ENCODE data around the gene ZMPSTE24.
"Not testable (repeated sequence)": the region's sequence is repeated elsewhere in the genome, so short reads cannot be mapped to it uniquely, and the experiment has no call there.

The ZMPSTE24 gene

DNA sequence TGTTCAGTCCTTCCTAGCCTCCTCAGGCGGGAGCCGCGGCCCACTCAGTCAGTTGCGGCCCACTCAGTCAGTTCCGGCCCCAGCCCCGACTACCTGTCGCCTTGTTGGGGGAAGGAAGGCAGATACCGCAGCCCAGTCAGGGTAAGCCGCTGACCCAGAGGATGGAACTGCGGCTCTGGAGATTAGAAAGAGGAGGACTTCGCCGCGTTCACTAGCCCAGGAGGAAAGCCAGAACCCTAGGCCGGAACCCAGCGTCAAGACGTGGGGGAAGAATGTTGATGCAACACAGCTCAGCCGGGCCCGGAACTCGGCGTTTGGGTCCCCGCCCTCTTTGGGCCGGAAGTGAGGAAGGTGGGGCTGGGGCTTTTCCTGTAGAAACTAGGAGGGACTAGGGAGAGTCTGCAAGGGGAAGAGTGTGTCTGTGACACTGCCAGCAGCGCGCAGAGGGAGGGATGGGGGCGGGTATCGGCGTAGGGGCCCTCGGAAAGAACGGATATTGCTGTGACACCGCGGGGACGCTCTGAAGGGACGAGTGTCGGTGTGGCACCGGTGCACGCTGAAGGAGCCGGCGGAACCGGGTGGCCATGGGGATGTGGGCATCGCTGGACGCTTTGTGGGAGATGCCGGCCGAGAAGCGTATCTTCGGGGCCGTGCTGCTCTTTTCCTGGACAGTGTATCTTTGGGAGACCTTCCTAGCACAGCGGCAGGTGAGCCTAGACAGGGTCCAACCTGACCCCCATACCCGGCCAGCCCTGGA lies at the start of gene ZMPSTE24:
Gene ZMPSTE24, plus strand, starts transcription at position 549 of the 757 bp plus-strand sequence. Its CDS starts 36 bp downstream, at position 585.
- Mint-ChIP-seq H3K27me3 (no peaks in the 10 kb centered on the region), H3K4me1 (ENCODE audit: low read depth) (peaks cover 6% of the 10 kb centered on the region), H3K36me3 (ENCODE audit: low read depth) (peaks cover 52% of the 10 kb centered on the region), H3K27ac (peak within 1 kb of the TSS; percentile 99), H3K4me3 (peak within 1 kb of the TSS; percentile 97), H3K9me3 (no peaks in the 10 kb centered on the region)
- intact Hi-C loops (cut with micrococcal nuclease), result loop anchor here (1.0 to 5.0 kb wide), 3 partner anchors 17 to 274 kb away; partner anchors contain the start of genes RLF and ZNF684

DNA sequence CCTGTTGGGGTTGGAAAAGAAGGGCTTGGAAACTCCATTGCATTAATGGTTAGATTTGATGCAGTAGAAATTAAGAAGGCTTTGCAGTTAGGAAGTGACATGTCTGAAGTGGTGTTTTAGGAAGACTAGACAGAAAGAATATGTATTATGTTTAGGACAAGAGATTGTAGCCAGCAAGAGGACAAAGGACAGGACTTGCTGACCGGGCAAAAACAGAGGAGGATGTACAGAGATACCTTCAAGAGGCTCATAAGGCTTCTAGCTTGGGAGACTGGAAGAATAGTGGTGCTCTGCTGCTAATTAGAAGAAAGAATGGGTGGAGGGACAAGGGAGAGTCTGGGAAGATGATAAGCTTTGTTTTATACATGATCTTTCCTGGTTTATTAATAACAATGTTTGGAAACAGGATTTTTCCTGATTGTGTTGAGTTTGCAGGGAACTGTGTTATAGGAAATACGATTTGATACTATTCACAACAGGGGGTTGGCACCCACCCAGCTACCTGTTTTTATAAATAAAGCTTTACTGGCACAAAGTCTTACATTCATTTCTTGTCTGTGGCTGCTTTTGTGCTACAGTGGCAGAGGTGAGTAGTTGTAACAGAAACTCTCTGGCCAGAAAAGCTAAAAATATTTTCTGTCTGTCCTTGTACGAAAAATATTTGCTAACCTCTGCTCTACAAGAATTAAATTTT lies 47.4 kb upstream of the ZMPSTE24 start:
- peaks cover 95% of the 10 kb centered on the region for H3K36me3 Mint-ChIP-seq (ENCODE audit: low read depth)
- H3K4me3 Mint-ChIP-seq, result no peak overlapping the region
- no peaks in the 10 kb centered on the region for H3K27me3 Mint-ChIP-seq
- intact Hi-C loops (cut with micrococcal nuclease), result no loop called here
- H3K27ac Mint-ChIP-seq, result no peak overlapping the region
- peaks cover 19% of the 10 kb centered on the region for H3K4me1 Mint-ChIP-seq (ENCODE audit: low read depth)
- no peaks in the 10 kb centered on the region for H3K9me3 Mint-ChIP-seq

DNA sequence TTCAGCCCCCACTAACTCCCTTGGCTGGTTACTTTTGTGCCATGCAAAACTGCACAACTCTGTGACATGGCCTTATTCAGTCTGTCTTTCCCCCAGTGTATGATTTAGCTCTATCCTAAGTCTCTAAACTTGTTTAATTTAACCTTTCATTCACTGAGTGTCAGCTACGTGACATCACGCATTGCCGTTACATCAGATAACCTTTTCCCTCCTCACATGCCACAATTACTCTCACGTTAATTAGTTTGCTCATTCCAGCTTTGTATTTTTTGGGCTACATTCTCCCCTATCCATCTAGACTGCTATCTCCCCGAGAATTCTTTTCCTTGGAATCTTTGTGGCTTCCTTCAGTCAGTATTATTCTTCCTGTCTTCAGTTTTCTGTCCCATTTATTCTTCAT lies 39.7 kb upstream of the ZMPSTE24 start:
- Mint-ChIP-seq H3K9me3 (no peaks in the 10 kb centered on the region), H3K4me1 (ENCODE audit: low read depth) (no peaks in the 10 kb centered on the region), H3K27me3 (no peaks in the 10 kb centered on the region), H3K4me3 (no peak overlapping the region), H3K27ac (no peak overlapping the region), H3K36me3 (ENCODE audit: low read depth) (peaks cover 63% of the 10 kb centered on the region)
- intact Hi-C loops (cut with micrococcal nuclease), result no loop called here

DNA sequence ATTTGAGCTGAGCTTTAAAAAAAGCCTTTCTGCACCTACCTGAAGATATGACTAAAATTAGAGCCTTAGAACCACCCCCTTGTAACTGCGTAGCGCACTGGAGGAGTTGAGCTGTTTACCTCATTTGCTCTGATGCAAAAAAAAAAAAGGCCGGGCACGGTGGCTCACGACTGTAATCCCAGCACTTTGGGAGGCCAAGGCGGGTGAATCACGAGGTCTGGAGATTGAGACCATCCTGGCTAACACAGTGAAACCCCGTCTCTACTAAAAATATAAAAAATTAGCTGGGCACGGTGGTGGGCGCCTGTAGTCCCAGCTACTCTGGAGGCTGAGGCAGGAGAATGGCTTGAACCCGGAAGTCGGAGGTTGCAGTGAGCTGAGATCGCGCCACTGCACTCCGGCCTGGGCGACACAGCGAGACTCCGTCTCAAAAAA lies 36.5 kb upstream of the ZMPSTE24 start:
- intact Hi-C loops (cut with micrococcal nuclease); H3K4me1 Mint-ChIP-seq (ENCODE audit: low read depth); H3K4me3 Mint-ChIP-seq: not testable (repeated sequence)

DNA sequence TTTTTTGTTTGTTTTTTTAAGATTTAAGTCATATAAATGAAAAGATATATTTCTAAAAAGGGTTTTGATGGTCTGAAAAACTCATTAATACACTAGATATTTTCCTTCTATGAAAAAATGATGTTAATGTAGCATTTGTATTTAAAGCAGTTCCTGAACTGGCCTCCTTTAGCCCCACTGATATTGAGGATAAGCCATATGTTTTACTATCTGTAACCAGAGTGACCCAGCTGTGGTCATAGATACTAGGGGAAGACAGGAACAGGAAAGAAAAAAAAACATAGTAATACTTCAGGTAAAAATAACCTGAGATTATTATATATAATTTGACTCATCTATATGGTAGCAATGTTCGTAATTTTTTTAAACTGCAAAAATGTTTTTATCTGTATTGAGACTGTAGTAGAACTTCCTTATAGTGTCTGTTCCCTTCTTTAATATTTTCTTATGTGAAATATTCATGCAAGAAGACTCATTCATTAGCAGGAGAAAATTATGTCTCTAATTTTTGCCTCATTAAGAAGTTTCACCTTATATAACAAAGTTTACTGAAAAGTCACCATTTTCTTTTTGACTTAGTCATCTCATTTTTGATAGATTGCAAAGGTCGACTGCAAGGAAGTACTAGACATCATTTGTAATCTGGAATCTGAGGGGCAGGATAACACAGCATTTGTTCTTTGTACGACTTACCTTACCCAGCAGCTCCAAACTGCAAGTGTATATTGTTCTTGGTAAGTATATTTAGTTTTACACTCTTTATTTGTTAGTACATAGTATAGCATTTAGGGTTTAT lies 35.9 kb upstream of the ZMPSTE24 start:
- Mint-ChIP-seq H3K9me3 (no peaks in the 10 kb centered on the region), H3K4me3 (no peak overlapping the region), H3K36me3 (ENCODE audit: low read depth) (peaks cover 51% of the 10 kb centered on the region), H3K4me1 (ENCODE audit: low read depth) (no peaks in the 10 kb centered on the region), H3K27me3 (no peaks in the 10 kb centered on the region), H3K27ac (no peak overlapping the region)
- intact Hi-C loops (cut with micrococcal nuclease), result no loop called here

More for the DNA sequence above, 36.5 kb upstream of the ZMPSTE24 start:
- not testable (repeated sequence) for H3K9me3 Mint-ChIP-seq, H3K27ac Mint-ChIP-seq, H3K27me3 Mint-ChIP-seq
- peaks cover 56% of the 10 kb centered on the region for H3K36me3 Mint-ChIP-seq (ENCODE audit: low read depth)

DNA sequence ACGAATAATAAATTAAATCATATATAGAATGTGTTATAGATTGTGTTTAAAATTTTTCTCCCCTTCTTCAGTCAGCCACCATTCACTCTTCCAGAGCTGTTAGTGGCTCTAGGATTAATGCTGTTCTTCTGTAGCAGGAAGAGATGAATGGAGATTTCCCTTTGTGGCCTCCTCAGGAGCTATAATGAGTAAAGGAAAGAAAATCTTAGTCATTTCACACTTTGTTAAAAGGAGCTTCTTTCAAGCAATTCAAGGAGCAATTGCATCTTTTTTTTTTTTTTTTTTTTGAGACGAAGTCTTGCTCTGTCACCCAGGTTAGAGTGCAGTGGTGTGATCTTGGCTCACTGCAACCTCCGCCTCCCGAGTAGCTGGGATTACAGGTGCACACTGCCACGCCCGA lies 34.0 kb upstream of the ZMPSTE24 start:
- H3K4me1 Mint-ChIP-seq (ENCODE audit: low read depth), result no peaks in the 10 kb centered on the region
- no peaks in the 10 kb centered on the region for H3K9me3 Mint-ChIP-seq
- intact Hi-C loops (cut with micrococcal nuclease), result no loop called here
- no peak overlapping the region for H3K27ac Mint-ChIP-seq
- H3K27me3 Mint-ChIP-seq, result no peaks in the 10 kb centered on the region
- H3K36me3 Mint-ChIP-seq (ENCODE audit: low read depth), result peaks cover 55% of the 10 kb centered on the region
- no peak overlapping the region for H3K4me3 Mint-ChIP-seq

DNA sequence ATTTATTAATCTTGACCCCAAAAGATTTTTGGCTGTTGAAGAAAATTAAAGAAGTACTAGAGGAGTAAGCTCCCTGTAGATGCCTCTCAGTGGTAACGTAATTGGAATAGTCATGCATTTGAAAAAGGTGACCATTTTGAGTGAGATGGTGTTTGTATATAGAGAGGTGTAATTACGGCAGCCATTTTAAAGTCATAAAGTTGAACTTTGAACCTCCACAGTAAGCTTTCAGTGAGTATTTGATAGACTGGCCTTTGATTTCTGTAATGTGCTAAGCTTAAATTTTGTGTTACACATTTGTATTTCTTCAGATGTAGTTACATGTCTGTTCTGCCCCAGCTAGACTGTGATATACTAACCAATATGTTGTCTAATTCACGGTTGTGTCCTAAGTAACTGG lies 31.8 kb upstream of the ZMPSTE24 start:
- Mint-ChIP-seq H3K36me3 (ENCODE audit: low read depth) (peaks cover 62% of the 10 kb centered on the region), H3K27ac (no peak overlapping the region), H3K27me3 (no peaks in the 10 kb centered on the region), H3K9me3 (no peaks in the 10 kb centered on the region), H3K4me1 (ENCODE audit: low read depth) (no peaks in the 10 kb centered on the region), H3K4me3 (no peak overlapping the region)
- intact Hi-C loops (cut with micrococcal nuclease), result no loop called here

DNA sequence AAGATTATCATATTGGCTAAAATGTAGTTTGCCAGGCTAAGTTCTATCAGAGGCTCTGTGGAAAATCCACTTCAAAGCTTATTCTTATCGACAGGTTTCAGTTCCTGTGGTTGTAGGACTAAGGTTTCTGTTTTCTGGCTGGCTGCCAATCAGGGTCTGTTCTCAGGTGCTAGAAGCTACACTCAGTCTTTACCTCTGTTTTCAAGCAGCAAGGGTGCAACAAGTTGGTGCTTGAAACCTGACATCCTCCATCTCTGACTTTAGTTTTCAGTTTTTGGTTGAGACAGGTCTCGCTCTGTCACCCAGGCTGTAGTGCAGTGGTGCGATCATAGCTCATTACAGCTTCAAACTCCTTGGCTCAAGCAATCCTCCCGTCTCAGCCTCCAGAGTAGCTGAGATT lies 25.6 kb upstream of the ZMPSTE24 start:
- peaks cover 96% of the 10 kb centered on the region for H3K36me3 Mint-ChIP-seq (ENCODE audit: low read depth)
- no peak overlapping the region for H3K4me3 Mint-ChIP-seq
- H3K9me3 Mint-ChIP-seq, result no peaks in the 10 kb centered on the region
- intact Hi-C loops (cut with micrococcal nuclease), result no loop called here
- no peaks in the 10 kb centered on the region for H3K27me3 Mint-ChIP-seq
- no peak overlapping the region for H3K27ac Mint-ChIP-seq
- peaks cover 4% of the 10 kb centered on the region for H3K4me1 Mint-ChIP-seq (ENCODE audit: low read depth)

DNA sequence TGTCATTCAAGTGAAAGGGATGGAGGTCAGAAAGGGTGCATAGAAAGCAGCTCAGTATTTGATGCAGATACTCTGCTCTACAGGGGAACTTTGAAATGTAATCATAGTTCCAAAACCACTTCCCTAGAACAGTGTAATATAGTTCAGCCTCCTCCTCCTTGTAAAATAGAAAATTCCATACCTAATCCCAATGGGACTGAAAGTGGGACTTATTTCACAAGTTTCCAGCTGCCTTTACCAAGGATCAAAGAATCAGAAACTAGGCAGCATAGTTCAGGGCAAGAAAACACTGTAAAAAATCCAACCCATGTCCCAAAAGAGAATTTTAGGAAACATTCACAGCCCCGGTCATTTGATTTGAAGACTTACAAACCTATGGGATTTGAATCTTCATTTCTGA lies 18.4 kb upstream of the ZMPSTE24 start:
- no peak overlapping the region for H3K4me3 Mint-ChIP-seq
- H3K4me1 Mint-ChIP-seq (ENCODE audit: low read depth), result peaks cover 12% of the 10 kb centered on the region
- no peaks in the 10 kb centered on the region for H3K9me3 Mint-ChIP-seq
- H3K36me3 Mint-ChIP-seq (ENCODE audit: low read depth), result peaks cover 48% of the 10 kb centered on the region
- intact Hi-C loops (cut with micrococcal nuclease), result no loop called here
- H3K27ac Mint-ChIP-seq, result no peak overlapping the region
- H3K27me3 Mint-ChIP-seq, result no peaks in the 10 kb centered on the region

DNA sequence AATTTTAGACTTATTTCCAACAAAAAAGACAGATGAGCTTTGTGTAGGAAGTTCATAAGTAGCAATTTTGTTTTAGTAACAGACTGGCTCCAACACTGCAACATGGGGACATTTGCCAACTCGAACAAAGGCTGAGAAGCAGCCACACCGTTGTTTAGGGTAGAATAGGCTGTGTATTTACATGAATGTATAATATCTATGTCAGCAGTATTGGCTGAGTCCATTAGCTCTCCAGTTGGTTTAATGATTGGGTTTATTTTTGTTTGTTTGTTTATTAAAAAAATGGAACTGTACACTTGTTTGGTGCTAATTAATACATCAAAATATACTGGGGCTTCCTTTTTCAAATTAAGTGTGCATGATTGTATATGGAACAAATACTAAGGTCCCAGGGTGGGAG lies 17.6 kb upstream of the ZMPSTE24 start:
- no peaks in the 10 kb centered on the region for H3K9me3 Mint-ChIP-seq
- peaks cover 1% of the 10 kb centered on the region for H3K27me3 Mint-ChIP-seq
- no peak overlapping the region for H3K27ac Mint-ChIP-seq
- peaks cover 41% of the 10 kb centered on the region for H3K36me3 Mint-ChIP-seq (ENCODE audit: low read depth)
- peaks cover 12% of the 10 kb centered on the region for H3K4me1 Mint-ChIP-seq (ENCODE audit: low read depth)
- no peak overlapping the region for H3K4me3 Mint-ChIP-seq
- intact Hi-C loops (cut with micrococcal nuclease), result no loop called here

DNA sequence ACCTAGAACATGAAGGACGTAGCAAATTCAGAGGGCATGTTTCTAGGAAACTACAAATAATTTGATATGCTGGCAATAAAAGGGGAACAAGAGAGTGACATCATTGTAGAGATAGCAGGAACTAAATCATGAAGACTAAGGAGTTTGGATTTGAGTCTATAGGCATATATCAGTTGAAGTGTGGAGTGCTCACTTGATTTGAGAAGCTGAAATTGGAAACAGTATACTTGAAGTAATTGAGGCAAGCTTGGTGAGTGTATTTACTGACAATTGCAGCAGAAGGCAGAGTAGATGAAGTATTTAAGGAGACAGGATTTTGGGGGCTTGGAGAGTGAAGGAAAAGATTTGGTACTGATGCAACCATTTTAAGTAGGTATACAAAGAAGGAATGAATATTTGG lies 16.7 kb upstream of the ZMPSTE24 start:
- peak overlapping the region; percentile 71 for H3K27ac Mint-ChIP-seq
- intact Hi-C loops (cut with micrococcal nuclease), result loop anchor here (1.0 kb wide), 1 partner anchor 17 kb away; the partner anchor contains the start of gene ZMPSTE24
- peaks cover 12% of the 10 kb centered on the region for H3K4me1 Mint-ChIP-seq (ENCODE audit: low read depth)
- H3K9me3 Mint-ChIP-seq, result no peaks in the 10 kb centered on the region
- peaks cover 1% of the 10 kb centered on the region for H3K27me3 Mint-ChIP-seq
- peaks cover 31% of the 10 kb centered on the region for H3K36me3 Mint-ChIP-seq (ENCODE audit: low read depth)
- peak overlapping the region; percentile 47 for H3K4me3 Mint-ChIP-seq

DNA sequence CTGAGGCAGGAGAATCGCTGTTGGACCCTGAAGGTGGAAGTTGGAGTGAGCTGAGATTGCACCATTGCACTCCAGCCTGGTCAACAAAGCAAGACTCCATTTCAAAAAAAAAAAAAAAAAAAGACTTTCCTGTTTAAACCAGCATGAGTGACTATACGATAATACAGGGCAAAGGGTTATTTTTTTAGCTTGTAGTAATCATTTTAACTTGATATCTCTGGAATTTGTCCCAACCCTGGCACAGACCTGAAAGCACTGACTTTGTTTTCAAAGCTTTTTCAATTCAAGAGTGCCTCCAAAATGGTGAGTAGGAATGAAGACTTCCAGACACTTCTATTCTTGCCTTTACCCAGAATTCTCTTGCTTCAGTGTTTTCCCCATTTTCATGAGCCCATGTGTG lies 14.7 kb upstream of the ZMPSTE24 start:
- H3K4me1 Mint-ChIP-seq (ENCODE audit: low read depth), result peaks cover 12% of the 10 kb centered on the region
- no peak overlapping the region for H3K4me3 Mint-ChIP-seq
- intact Hi-C loops (cut with micrococcal nuclease), result no loop called here
- H3K27me3 Mint-ChIP-seq, result peaks cover 1% of the 10 kb centered on the region
- H3K36me3 Mint-ChIP-seq (ENCODE audit: low read depth), result peaks cover 11% of the 10 kb centered on the region
- H3K9me3 Mint-ChIP-seq, result no peaks in the 10 kb centered on the region
- no peak overlapping the region for H3K27ac Mint-ChIP-seq

DNA sequence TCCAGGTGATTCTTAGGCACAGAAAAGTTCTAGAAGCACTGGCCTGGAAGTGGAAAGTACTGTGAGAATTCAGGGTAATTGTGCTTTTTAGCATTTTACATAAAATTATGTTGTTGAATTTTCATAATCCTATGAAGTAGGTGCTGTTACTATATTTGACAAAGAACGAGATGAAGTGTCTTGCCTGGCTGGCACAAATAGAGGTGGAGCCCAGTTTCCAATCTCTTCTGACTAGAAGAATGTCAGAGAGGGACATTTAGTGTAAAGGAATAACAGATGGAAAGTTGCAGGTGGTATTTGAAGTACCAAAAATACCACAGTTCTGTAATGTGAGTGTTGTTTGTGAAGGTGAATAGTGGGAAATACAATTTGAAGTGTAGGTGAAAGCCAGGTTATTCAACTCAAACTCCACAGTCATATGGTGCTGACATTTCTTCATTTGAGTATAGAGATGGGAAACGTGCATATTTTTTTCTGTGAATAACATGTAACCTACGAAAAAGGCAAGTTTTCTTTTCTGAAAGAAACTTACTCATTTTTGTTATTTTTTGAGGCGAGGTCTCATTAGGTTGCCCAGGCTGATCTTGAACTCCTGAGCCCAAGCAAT lies 13.8 kb upstream of the ZMPSTE24 start:
- intact Hi-C loops (cut with micrococcal nuclease), result no loop called here
- no peaks in the 10 kb centered on the region for H3K9me3 Mint-ChIP-seq
- H3K27me3 Mint-ChIP-seq, result peaks cover 1% of the 10 kb centered on the region
- H3K27ac Mint-ChIP-seq, result no peak overlapping the region
- H3K4me1 Mint-ChIP-seq (ENCODE audit: low read depth), result peaks cover 12% of the 10 kb centered on the region
- no peak overlapping the region for H3K4me3 Mint-ChIP-seq
- H3K36me3 Mint-ChIP-seq (ENCODE audit: low read depth), result peaks cover 2% of the 10 kb centered on the region

All from dendritic cell treated with granulocyte-macrophage colony-stimulating factor and Interleukin-4, amounts not matched to agents 40 ng/mL and 50 ng/mL, for 4 days (primary cell).